Right lobe of liver (tissue), 6 donors: ENCODE measurements around the gene PSMA3. TPM values are rescaled to one million over a fixed set of nuclear protein-coding genes. Genes with fewer than 3 reads are reported as not detected.

Source experiments
- ATAC-seq, 4 donors: fragments of 200-7000 bp; cut with Tn5 transposase; one replicate each; pipeline ENCODE4 v1.9.1; 2020; ENCODE audit warnings: mild to moderate bottlenecking in 4 of 4, moderate library complexity in 4 of 4
- DNase-seq, 3 donors: peaks; one replicate each; pipeline ENCODE4 v3.0.0-alpha.2; 2020
- H3K27ac ChIP-seq, 3 donors: fragments of 200-600 bp; one replicate each; pipeline ENCODE4 v1.8.0; 2022
- H3K27me3 ChIP-seq, 2 donors: fragments of 200-600 bp; one replicate each; pipeline ENCODE4 v1.8.0; 2022
- H3K36me3 ChIP-seq, 4 donors: fragments of 200-600 bp; sonication (generic) in 1 of 4; one replicate each; pipeline versions ENCODE4 v1.5.1 to v1.8.0; 2017 to 2022; ENCODE audit warnings: control low read depth in 1 of 4
- H3K4me1 ChIP-seq, 4 donors: fragments of 200-600 bp; sonication (generic) in 1 of 4; one replicate each; pipeline versions ENCODE4 v1.5.1 to v1.8.0; 2017 to 2022; ENCODE audit warnings: control low read depth in 1 of 4
- H3K4me3 ChIP-seq, 3 donors: fragments of 200-600 bp; one replicate each; pipeline ENCODE4 v1.8.0; 2022
- H3K9me3 ChIP-seq, 4 donors: fragments of 200-600 bp; sonication (generic) in 1 of 4; one replicate each; pipeline versions ENCODE4 v1.5.1 to v1.8.0; 2017 to 2022; ENCODE audit warnings: control low read depth in 1 of 4
- POLR2A ChIP-seq: fragments of 450-650 bp; IDR thresholded peaks from one replicate; pipeline ENCODE4 v1.6.1; 2017; ENCODE audit warnings: antibody characterized with exemption, mild to moderate bottlenecking
- WGBS: methylation state at CpG from one replicate; pipeline ENCODE4 v1.1.6; 2018; ENCODE audit warnings: low coverage, low lambda C conversion rate; ENCODE audit not compliant: insufficient coverage; ENCODE audit errors: missing lambda C conversion rate; 5-methylcytosine and 5-hydroxymethylcytosine counted together
- intact Hi-C, 2 donors: fragments of 100-400 bp; cut with DNase I; formaldehyde crosslinking; loops; one replicate each; pipeline versions ENCODE4 v1.11.2 to v1.14.1; 2022
- total RNA-seq, 6 experiments: library from RNA; depleted of rRNA in 2 of 6; stranded (reverse); fragments of >200 nt in 2 of 6; fragmentation: NEBNext Ultra II Directional in 3 of 6; extraction: Animal tissue kit (Norgen Biotek cat#: 25700) in 3 of 6; gene quantifications; one replicate each; pipeline versions ENCODE4 v1.1.0 to v1.2.4, GENCODE V29; 2016 to 2023
- TF ChIP-seq, protein P1 (sequence below), 4 donors: fragments of 200-600 bp in 3 of 4; fragments of 450-650 bp in 1 of 4; IDR thresholded peaks; one replicate each; pipeline versions ENCODE4 v1.5.1 to v1.8.0; 2016 to 2022; ENCODE audit warnings: antibody characterized with exemption in 4 of 4, mild to moderate bottlenecking in 2 of 4
- donor health status: DM: no; HTN: yes; CAD: no.
- donor health status: DM: no; HTN: no; CAD: no.
- donor health status: DM: no; HTN: no; CAD: no.
- donor health status: DM: no; HTN: yes; CAD: no.
- donor health status: DM: no; HTN: yes; CAD: no.

PSMA3 gene
- total RNA-seq, 6 experiments from 2014 or later: 100 to 132 (median 120) TPM

DNA sequence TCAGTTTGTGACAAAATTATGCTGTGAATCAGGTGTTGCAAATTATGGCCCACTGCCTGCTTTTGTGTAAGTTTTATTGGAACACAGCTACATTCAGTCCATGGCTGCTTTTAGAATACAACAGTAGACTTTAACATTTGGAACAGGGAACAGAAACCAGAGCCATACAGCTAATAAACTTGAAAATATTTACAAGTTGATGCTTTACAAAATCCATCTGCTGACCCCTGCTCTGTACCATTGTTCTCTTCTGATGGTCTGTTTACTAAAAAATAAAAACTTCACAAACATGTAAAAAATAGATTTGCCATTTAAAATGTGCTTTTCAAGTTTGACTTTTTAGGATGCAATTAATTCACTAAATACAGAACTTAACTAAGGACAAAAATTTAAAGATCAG lies 20.8 kb downstream of the PSMA3 start:
- TF ChIP-seq POLR2A: no peak
- TF ChIP-seq, protein P1, sequence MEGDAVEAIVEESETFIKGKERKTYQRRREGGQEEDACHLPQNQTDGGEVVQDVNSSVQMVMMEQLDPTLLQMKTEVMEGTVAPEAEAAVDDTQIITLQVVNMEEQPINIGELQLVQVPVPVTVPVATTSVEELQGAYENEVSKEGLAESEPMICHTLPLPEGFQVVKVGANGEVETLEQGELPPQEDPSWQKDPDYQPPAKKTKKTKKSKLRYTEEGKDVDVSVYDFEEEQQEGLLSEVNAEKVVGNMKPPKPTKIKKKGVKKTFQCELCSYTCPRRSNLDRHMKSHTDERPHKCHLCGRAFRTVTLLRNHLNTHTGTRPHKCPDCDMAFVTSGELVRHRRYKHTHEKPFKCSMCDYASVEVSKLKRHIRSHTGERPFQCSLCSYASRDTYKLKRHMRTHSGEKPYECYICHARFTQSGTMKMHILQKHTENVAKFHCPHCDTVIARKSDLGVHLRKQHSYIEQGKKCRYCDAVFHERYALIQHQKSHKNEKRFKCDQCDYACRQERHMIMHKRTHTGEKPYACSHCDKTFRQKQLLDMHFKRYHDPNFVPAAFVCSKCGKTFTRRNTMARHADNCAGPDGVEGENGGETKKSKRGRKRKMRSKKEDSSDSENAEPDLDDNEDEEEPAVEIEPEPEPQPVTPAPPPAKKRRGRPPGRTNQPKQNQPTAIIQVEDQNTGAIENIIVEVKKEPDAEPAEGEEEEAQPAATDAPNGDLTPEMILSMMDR (IDR thresholded peaks at IDR 0.05): no peak
- H3K4me1 ChIP-seq: peaks cover 0 to 17% (median under 1%) of the 10 kb centered on the region in 4 donors
- H3K9me3 ChIP-seq: no peaks in the 10 kb centered on the region
- H3K4me3 ChIP-seq: no peak overlapping the region
- no peak overlapping the region for H3K27ac ChIP-seq
- peaks cover 11 to 92% (median 36%) of the 10 kb centered on the region in 4 donors for H3K36me3 ChIP-seq
- H3K27me3 ChIP-seq: no peaks in the 10 kb centered on the region
- intact Hi-C loops: no loop called here
- no peak for DNase-seq
- no peak for ATAC-seq

DNA sequence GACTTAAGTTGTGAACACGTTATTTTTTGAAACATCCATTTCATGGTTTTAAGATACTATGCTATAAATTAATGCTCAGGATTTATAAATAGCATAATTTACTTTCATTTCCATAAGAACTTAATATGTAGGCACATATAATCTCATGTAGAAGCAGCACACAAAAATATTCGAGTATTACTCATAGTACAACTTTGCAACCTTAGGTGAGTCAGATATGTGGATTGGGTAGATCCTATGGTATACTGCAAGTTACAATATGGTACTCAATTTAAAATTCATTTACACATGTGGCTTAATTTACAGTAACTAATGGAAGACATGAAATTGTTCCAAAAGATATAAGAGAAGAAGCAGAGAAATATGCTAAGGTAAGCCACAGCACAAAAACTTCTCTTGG lies 26.0 kb downstream of the PSMA3 start:
- no peak overlapping the region for H3K4me3 ChIP-seq
- TF ChIP-seq POLR2A: no peak
- TF ChIP-seq, protein P1 (IDR thresholded peaks at IDR 0.05): no peak
- no peak for DNase-seq
- H3K27me3 ChIP-seq: no peaks in the 10 kb centered on the region
- no peaks in the 10 kb centered on the region for H3K9me3 ChIP-seq
- 47% methylated on average over 2 of the region's 2 CpGs for WGBS
- H3K36me3 ChIP-seq: peaks cover 5 to 45% (median 21%) of the 10 kb centered on the region in 4 donors
- H3K4me1 ChIP-seq: peaks cover 0 to 50% (median 18%) of the 10 kb centered on the region in 4 donors
- peak overlapping the region in 2 of 3 donors; percentile 93 to 96 for H3K27ac ChIP-seq
- no peak for ATAC-seq
- intact Hi-C loops: no loop called here

DNA sequence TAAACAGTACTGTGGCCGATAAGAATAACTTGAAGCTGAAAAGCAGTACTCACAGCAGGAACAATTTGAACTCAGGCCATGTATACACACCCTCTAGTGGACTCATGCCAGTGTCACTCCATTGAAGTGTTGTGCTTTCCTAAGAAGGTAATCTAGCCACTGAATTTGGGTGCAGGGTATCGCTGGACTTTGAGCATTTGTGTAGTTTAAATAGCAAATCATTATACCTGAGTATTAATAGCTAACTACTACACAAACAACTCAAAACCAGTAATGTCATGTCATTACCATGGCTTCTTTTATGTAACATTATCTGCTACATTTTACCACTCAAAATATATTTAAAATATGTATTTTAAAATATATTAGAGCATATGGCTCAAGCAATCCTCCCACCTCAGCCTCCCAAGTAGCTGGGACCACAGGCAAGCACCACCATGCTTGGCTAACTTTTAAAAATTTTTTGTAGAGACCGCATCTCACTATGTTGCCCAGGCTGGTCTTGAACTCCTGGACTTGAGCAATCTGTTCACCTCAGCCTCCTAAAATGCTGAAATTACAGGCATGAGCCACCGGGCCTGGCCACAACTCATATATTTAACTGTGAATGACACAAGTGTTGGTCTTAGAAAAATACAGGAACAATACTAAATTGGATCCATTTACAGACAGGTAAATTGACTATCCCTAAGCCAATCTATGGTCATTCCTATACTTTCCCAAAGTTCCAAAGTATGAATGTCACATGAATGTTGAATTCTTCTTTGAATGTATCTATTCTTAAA lies 28.1 kb downstream of the PSMA3 start:
- ATAC-seq (peak; percentile 82 to 96 (median 92)), DNase-seq (peak in 1 of 3 donors; percentile 88)
- intact Hi-C loops: no loop called here
- TF ChIP-seq POLR2A: peak; percentile 29
- TF ChIP-seq, protein P1 (IDR thresholded peaks at IDR 0.05): peak; percentile 19 to 47 (median 27)
- Histone ChIP-seq H3K36me3 (peaks cover 0 to 28% (median 10%) of the 10 kb centered on the region in 4 donors), H3K27ac (peak overlapping the region; percentile 65 to 96 (median 93)), H3K27me3 (no peaks in the 10 kb centered on the region), H3K4me3 (no peak overlapping the region), H3K9me3 (no peaks in the 10 kb centered on the region), H3K4me1 (peaks cover 0 to 64% (median 11%) of the 10 kb centered on the region in 4 donors)
- WGBS: 24% methylated on average over 4 of the region's 4 CpGs

DNA sequence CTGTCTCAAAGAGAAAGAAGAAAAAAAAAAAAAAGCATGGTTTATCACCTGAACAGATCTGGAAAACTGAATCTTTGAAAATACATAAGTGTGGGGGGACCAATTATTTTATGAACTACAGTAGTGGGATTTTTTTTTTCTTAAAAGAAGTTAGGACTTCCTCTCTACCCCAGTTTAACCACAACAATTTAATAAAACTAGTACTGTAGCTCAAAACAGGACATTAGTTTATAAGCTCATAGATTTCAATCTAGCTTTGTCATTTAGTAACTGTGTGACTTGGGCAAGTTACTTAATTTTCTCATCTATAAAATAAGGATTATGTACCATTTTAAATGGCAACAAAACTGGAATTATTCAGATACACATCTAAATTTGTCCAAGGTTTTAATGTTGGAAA lies 30.2 kb downstream of the PSMA3 start:
- Histone ChIP-seq H3K4me1 (peaks cover 0 to 64% (median 13%) of the 10 kb centered on the region in 4 donors), H3K4me3 (no peak overlapping the region), H3K27me3 (no peaks in the 10 kb centered on the region), H3K36me3 (peaks cover 0 to 21% (median 5%) of the 10 kb centered on the region in 4 donors), H3K27ac (peak overlapping the region in 2 of 3 donors; percentile 93 to 96), H3K9me3 (no peaks in the 10 kb centered on the region)
- DNase-seq: no peak
- intact Hi-C loops: no loop called here
- no peak for TF ChIP-seq POLR2A
- TF ChIP-seq, protein P1 (IDR thresholded peaks at IDR 0.05): no peak
- no peak for ATAC-seq
